Pancreas (tissue), 10 donors: ENCODE measurements around the gene PNPO. TPM values are rescaled to one million over a fixed set of nuclear protein-coding genes. Genes with fewer than 3 reads are reported as not detected.
A peak's percentile ranks its signal among the peaks of the same experiment; 100 is the strongest.

ENCODE experiments used
- ATAC-seq, 4 donors: fragments of 200-7000 bp; cut with Tn5 transposase; one replicate each; pipeline versions ENCODE4 v1.8.0 to v1.9.1; 2020; ENCODE audit warnings: mild to moderate bottlenecking in 4 of 4, moderate library complexity in 4 of 4
- DNase-seq, 6 donors: peaks; one replicate each; pipeline ENCODE4 v3.0.0-alpha.2; 2020
- FAIRE-seq: peaks from 2 replicates; lab custom pipeline; 2012; peaks lifted over from hg19 to GRCh38; lab: Jason Lieb, UNC
- H3K27ac ChIP-seq, 4 donors: fragments of 200-600 bp; sonication (generic); 1 replicate in 3 of 4; 2 replicates in 1 of 4; pipeline versions ENCODE4 v1.5.0 to v1.8.0; 2020
- H3K27me3 ChIP-seq, 4 donors: fragments of 200-600 bp; one replicate each; pipeline ENCODE4 v1.8.0; 2021
- H3K36me3 ChIP-seq, 3 donors: fragments of 200-600 bp; sonication (generic) in 1 of 3; one replicate each; pipeline versions ENCODE4 v1.5.0 to v1.8.0; 2020 to 2021
- H3K4me1 ChIP-seq, 3 donors: fragments of 200-600 bp; one replicate each; pipeline ENCODE4 v1.8.0; 2021
- H3K4me3 ChIP-seq, 4 donors: fragments of 200-600 bp; sonication (generic) in 2 of 4; one replicate each; pipeline versions ENCODE4 v1.5.0 to v1.8.0; 2020 to 2021
- H3K9me3 ChIP-seq, 4 donors: fragments of 200-600 bp; one replicate each; pipeline ENCODE4 v1.8.0; 2021
- CTCF ChIP-seq, 4 donors: fragments of 200-600 bp; sonication (generic) in 3 of 4; IDR thresholded peaks; one replicate each; pipeline versions ENCODE4 v1.5.0 to v1.8.0; 2021; ENCODE audit warnings: antibody characterized with exemption in 4 of 4
- WGBS, 2 donors: extraction: QIAGEN DNeasy Blood & Tissue Kit; methylation state at CpG; one replicate each; pipeline ENCODE4 v1.1.7; 2013; 5-methylcytosine and 5-hydroxymethylcytosine counted together
- intact Hi-C, 3 donors: fragments of 100-400 bp; cut with DNase I; formaldehyde crosslinking; loops; one replicate each; pipeline versions ENCODE4 v1.11.1 to v1.14.2; 2022
- polyA plus RNA-seq, 2 donors: library from polyadenylated mRNA; stranded (reverse); fragments of 200-250 nt; gene quantifications; one replicate each; pipeline ENCODE4 v1.2.3, GENCODE V29; 2013
- total RNA-seq, 6 donors: library from RNA; stranded (reverse); fragmentation: NEBNext Ultra II Directional in 4 of 6; extraction: Animal tissue kit (Norgen Biotek cat#: 25700) in 4 of 6; gene quantifications; one replicate each; pipeline versions ENCODE4 v1.2.1 to v1.2.4, GENCODE V29; 2021 to 2023
- donor health status: healthy with polysubstance abuse.
- donor health status: DM: no; HTN: no; CAD: no; lungs with moderate emphysema.
- donor health status: DM: no; HTN: no; CAD: no.
- donor health status: control.
- donor health status: control.
- donor health status: Bipolar disorder and iron deficiency.
- donor health status: DM: yes; HTN: yes; CAD: no.
- donor health status: DM: no; HTN: no; CAD: no.
- donor health status: DM: no; HTN: no; CAD: no.
- donor health status: DM: yes; HTN: yes; CAD: no.

PNPO gene
- total and polyA plus RNA-seq, 8 donors, result 6.5 to 23.5 (median 16.2) TPM

- Histone ChIP-seq H3K9me3 (no peaks in the 10 kb centered on the region), H3K27me3 (no peaks in the 10 kb centered on the region), H3K27ac (peak overlapping the region; percentile 42 to 97 (median 71)), H3K4me3 (no peak overlapping the region), H3K4me1 (peaks cover 50 to 72% (median 54%) of the 10 kb centered on the region in 3 donors), H3K36me3 (no peaks in the 10 kb centered on the region)
- FAIRE-seq (no peak), ATAC-seq (peak in 1 of 4 donors; percentile 1), DNase-seq (peak in 5 of 6 donors; percentile 67 to 81 (median 73))
- WGBS, 2 donors, result 29 to 39% methylated on average over 10 of the region's 10 CpGs
- no peak for TF ChIP-seq CTCF (IDR thresholded peaks at IDR 0.05)
- intact Hi-C loops, result no loop called here
These were observed 4.4 kb downstream of the PNPO start for GRCh38 chr17:47945529-47946508.

- WGBS, 2 donors, result 85 to 87% methylated on average over 6 of the region's 6 CpGs
- Histone ChIP-seq H3K27me3 (no peaks in the 10 kb centered on the region), H3K4me1 (peaks cover 57 to 78% (median 61%) of the 10 kb centered on the region in 3 donors), H3K36me3 (no peaks in the 10 kb centered on the region), H3K9me3 (no peaks in the 10 kb centered on the region), H3K27ac (peak overlapping the region; percentile 42 to 97 (median 71)), H3K4me3 (no peak overlapping the region)
- DNase-seq (peak in 2 of 6 donors; percentile 58 to 60), ATAC-seq (no peak), FAIRE-seq (no peak)
- TF ChIP-seq CTCF (IDR thresholded peaks at IDR 0.05), result no peak
- intact Hi-C loops, result no loop called here
These were observed 5.1 kb downstream of the PNPO start for GRCh38 chr17:47946516-47946915.

- Histone ChIP-seq H3K36me3 (peaks cover 0 to 2% (median 2%) of the 10 kb centered on the region in 3 donors), H3K9me3 (no peaks in the 10 kb centered on the region), H3K27me3 (no peaks in the 10 kb centered on the region), H3K27ac (peak overlapping the region; percentile 42 to 97 (median 71)), H3K4me3 (no peak overlapping the region), H3K4me1 (peaks cover 61 to 82% (median 65%) of the 10 kb centered on the region in 3 donors)
- intact Hi-C loops, result no loop called here
- DNase-seq (peak; percentile 87 to 93 (median 92)), FAIRE-seq (peak; percentile 34), ATAC-seq (peak; percentile 59 to 70 (median 67))
- peak; percentile 87 to 95 (median 90) for TF ChIP-seq CTCF (IDR thresholded peaks at IDR 0.05)
- WGBS, 2 donors, result 4 to 7% methylated on average over 2 of the region's 2 CpGs
These were observed 5.6 kb downstream of the PNPO start for GRCh38 chr17:47946929-47947397.

GRCh38 chr17:47948706-47949196 is 7.4 kb downstream of the PNPO start:
- H3K4me3 ChIP-seq, result peak overlapping the region in 1 of 4 donors; percentile 25
- no peak for TF ChIP-seq CTCF (IDR thresholded peaks at IDR 0.05)
- DNase-seq (peak; percentile 62 to 85 (median 76)), FAIRE-seq (no peak), ATAC-seq (peak; percentile 40 to 55 (median 48))
- H3K36me3 ChIP-seq, result peaks cover 0 to 14% (median 12%) of the 10 kb centered on the region in 3 donors
- intact Hi-C loops, result no loop called here
- WGBS, 2 donors, result 4 to 8% methylated on average over 5 of the region's 5 CpGs
- H3K27ac ChIP-seq, result peak overlapping the region; percentile 85 to 97 (median 92)
- no peaks in the 10 kb centered on the region for H3K27me3 ChIP-seq
- peaks cover 66 to 87% (median 79%) of the 10 kb centered on the region in 3 donors for H3K4me1 ChIP-seq
- no peaks in the 10 kb centered on the region for H3K9me3 ChIP-seq
